K562 (cell line): Measurements from ENCODE around the gene HDAC10.

ENCODE experiments used
- CCAR2 ChIP-seq: fragments of 200-400 bp; formaldehyde crosslinking; IDR thresholded peaks from 2 replicates; pipeline ENCODE4 v1.6.1; 2017; ENCODE audit warnings: mild to moderate bottlenecking, low read depth, low read length
- CREB3 ChIP-seq: fragments of 450-650 bp; conservative IDR thresholded peaks from 2 replicates; pipeline ENCODE4 v1.6.1; 2016; ENCODE audit warnings: missing genetic modification characterization, low read depth, mild to moderate bottlenecking, missing compliant biosample characterization, moderate library complexity
- CTCFL ChIP-seq: IDR thresholded peaks from 2 replicates; pipeline ENCODE4 v1.6.1; 2011; ENCODE audit warnings: borderline replicate concordance, low read depth, mild to moderate bottlenecking, moderate library complexity, low read length; ENCODE audit not compliant: insufficient read depth, poor library complexity, severe bottlenecking
- CUX1 ChIP-seq: fragments of 200-800 bp; sonication (Bioruptor generic); IDR thresholded peaks from 2 replicates; pipeline ENCODE4 v1.6.1; 2016; ENCODE audit warnings: missing genetic modification characterization, missing compliant biosample characterization
- ZNF253 ChIP-seq: fragments of 250-450 bp; sonication (Bioruptor Pico); conservative IDR thresholded peaks from 2 replicates; pipeline ENCODE4 v1.6.1; 2021; ENCODE audit warnings: mild to moderate bottlenecking

GRCh38 chr22:50206599-50206998 lies 44.5 kb downstream of the HDAC10 start:
- TF ChIP-seq ZNF253 = no peak
- no peak for TF ChIP-seq CCAR2
- peak; percentile 36 for TF ChIP-seq CTCFL
- no peak for TF ChIP-seq CREB3
- TF ChIP-seq CUX1 (CRISPR knock-in tag) = no peak
